HG03175 (cell line): ENCODE measurements around the gene GCNT2.
A peak's percentile ranks its signal among the peaks of the same experiment; 100 is the strongest.
"Not testable (repeated sequence)": the region's sequence is repeated elsewhere in the genome, so short reads cannot be mapped to it uniquely, and the experiment has no call there.

Source experiments
- ATAC-seq: cut with Tn5 transposase; IDR thresholded peaks from one replicate; pipeline ENCODE4 v1.9.1; 2021; ENCODE audit warnings: mild to moderate bottlenecking, moderate library complexity; ENCODE audit not compliant: unreplicated experiment

The GCNT2 gene

DNA sequence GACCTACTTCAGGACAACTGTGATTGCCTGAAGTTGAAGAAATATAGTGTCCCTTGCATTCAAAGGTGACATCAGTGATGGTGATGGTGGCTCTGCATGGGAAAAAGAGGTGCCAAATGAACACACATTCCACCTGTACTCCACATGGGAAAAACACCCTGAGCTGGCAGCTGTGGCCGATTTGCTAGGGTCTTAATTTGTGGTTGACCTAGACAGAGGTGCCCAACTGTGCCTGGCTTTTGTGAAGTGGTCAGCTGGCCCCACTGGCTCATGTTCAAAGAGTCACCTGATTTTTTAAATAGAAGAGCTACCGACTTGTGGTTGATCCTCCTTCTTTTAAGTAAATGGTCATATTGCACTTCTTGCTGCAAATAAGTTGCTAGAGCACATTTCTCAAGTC lies 7.6 kb upstream of the GCNT2 start:
- no peak for ATAC-seq

DNA sequence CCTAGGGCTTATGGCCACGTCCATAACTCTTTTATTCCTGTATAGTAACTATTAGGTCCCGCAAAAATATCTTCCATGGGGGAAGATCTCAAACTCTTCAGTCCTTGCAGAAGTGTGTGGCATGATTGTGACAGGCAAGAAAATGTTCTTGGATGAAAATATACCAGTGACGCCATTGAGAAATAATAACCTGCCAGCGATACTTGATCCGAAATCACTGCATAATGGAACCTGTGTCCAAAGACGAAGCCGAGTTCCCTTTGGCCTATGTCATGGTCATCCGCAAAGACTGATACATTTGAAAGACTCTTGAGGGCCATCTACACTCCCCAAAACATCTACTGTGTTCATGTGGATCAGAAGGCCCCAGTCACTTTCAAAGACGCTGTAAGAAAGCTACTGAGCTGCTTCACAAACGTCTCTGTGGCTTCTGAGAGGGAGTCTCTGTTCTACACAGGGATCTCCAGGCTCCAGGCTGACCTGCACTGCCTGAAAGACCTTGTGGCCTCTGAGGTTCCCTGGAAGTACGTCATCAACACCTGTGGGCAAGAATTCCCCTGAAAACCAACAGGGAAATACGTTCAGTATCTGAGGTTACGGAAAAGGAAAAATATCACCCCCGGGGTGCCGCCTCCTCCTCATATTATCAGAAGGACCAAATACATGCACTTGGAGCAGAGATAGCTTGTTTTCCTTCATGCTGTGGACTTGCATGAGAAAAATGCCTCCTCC lies 6.9 kb upstream of the GCNT2 start:
- ATAC-seq: no peak

DNA sequence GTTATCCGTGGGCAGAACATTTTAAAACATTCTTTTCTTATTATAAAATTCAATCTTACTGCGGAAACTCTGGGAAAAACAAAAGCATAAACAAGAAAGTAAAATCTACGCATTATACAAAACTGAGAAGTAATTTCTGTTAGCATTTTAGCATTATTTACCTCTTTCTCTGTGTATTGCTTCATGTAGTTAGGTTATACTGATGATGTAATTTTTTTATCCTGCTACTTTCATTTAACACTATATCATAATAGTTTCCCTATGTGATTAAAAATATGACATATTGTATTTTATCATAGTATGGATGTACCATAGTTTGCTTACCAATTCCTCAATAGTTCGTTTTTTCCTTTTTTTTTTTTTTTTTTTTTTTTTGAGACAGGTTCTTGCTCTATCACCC lies 4.2 kb upstream of the GCNT2 start:
- ATAC-seq: no peak

DNA sequence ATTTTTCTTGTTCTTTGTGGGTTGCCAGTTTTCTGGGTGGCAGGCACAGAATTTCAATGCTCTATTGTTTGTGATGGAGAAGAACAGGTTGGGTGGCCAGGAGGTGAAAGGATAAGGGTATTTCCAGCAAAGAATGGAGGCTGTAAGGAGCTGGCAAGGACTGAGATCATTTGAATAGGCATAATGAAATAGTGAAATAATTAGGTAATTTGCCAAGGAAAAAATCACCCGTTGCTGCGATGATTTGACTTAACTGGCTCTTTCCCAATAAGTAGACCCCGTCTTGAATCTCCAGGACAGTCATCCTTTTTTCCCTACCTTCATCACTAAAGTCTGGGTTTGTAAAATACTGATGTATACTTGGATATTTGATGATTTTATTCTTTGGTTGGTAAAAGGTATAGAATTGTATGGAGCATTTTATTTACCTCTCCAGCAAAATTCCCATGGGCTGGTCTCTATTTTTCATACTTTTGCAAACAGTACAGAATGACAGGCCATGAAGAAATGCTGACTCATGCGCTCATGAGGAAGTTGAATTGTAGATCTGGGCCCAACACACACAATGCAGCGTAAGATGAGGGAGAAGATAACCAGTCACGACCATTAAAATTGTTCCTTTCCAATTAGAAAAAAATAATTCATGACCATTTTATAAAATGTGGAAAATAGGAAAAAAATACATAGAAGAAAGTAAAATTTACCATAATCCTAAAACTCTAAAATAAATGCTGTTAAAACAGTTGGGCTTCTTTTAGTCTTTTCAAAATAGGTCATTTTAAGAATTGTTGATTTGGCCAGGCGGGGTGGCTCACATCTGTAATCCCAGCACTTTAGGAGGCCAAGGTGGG lies 2.4 kb upstream of the GCNT2 start:
- ATAC-seq: no peak

DNA sequence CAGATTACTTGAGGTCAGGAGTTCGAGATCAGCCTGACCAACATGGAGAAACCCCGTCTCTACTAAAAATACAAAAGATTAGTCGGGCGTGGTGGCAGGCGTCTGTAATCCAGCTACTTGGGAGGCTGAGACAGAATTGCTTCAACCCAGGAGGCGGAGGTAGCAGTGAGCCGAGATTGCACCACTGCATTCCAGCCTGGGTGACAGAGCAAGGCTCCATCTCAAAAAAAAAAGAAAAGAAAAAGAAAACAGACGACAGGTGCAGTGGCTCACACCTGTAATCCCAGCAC lies 1.8 kb upstream of the GCNT2 start:
- ATAC-seq: not testable (repeated sequence)

DNA sequence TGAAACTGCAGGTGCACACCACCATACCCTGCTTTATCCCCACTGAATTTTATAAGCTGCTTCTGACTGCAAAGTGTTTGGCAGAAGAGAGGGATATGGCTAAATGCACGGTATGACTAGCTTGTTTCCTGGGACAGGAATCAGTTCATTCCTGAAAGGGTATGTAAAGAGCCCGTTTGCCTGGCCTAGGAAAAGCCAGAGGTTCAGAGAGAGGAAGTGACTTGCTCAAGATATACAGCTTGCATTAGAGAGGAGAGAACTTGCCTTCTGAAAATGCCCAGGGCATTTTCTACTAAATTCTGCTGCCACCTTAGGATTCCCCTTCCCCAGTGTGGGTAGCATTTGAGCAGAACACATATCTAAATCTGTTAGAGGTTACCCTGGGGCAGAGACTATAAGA lies 683 bp upstream of the GCNT2 start:
- ATAC-seq: no peak

DNA sequence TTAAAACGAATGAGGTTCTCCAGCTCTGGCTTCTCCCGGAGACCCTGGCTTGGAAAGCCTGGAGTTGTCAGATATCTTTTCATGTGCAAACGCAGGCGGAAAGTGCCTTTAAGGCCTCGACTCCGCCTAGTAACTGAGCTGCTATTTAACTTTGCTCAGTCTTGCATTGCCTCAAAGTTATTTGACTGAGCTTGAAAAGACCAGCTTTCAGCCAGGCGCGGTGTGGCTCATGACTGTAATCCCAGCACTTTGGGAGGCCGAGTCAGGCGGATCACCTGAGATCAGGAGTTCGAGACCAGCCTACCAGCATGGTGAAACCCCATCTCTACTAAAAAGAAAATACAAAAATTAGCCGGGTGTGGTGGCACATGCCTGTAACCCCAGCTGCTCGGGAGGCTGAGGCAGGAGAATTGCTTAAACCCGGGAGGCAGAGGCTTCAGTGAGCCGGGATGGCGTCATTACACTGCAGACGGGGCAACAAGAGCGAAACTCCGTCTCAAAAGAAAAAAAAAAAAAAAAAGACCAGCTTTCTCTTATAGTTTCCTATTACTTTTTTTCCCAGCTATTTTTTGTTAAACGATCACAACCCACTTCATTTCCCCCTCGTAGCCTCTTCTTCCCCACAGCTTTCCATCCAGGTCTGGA lies 1.9 kb downstream of the GCNT2 start:
- ATAC-seq: no peak

DNA sequence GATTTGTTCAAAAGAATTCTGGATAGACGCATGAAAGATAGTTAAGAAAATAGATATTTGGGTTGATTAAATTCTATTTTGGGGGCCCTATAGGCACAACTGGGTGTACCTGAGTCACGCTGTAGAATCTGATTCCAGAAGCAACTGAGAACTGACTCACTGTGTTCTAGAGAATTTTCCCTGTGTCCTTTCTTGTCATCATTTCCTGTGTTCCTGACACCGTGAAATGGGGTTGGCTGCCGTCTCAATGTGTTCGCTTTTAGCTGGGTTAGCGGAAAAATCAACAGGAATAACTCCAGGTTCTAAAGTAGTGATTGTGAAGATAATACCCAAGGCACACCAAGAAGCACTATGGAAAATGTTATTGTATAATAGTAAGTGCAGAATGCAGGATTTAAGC lies 5.0 kb downstream of the GCNT2 start:
- no peak for ATAC-seq

DNA sequence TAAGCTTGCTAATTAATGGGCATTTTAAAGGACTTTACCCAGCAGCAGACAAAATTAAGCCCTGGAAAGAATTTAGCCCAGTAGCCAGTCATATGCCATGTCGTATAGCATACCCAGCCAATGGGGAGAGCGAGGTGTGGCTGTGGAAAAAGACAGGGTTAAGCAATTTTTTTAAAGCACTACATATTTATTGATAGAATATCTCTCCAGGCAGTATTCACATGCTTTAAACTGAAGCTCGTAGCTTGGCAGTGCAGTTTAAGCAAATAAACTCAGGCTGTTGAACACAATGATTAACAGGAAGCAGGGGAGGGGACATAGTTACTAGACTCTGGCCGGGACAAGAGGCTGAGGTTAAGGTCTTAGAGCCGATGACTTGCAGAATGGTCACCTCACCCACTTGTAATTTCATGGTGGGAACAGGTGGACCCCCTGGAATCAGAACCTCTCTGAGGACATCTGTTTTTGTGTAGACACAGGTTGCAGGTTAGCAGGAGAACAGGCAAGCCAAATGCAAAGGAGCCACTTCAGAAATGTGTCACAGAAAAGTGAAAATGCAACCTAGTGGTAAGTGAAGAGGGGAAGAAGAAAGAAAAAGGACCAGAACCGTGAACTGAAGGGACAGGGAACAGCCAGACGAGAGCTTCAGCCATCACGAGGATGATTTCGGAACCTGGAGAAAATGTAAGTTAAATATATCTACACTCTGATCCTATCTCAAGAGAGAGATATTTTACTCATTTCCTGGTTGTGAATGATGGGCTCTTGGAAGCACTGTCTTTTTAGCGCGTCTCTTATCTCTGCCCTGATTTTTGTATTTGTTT lies 7.2 kb downstream of the GCNT2 start:
- peak; percentile 60 for ATAC-seq

DNA sequence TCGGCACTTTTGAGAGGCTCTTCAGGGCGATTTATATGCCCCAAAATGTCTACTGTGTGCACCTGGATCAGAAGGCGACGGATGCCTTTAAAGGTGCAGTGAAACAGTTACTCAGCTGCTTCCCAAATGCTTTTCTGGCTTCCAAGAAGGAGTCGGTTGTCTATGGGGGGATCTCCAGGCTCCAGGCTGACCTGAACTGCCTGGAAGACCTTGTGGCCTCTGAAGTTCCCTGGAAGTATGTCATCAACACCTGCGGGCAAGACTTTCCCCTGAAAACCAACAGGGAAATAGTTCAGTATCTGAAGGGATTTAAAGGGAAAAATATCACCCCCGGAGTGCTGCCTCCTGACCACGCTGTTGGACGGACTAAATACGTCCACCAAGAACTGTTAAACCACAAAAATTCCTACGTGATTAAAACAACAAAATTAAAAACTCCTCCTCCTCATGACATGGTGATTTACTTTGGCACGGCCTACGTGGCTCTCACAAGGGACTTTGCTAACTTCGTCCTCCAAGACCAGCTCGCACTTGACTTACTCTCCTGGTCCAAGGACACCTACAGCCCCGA lies 8.2 kb downstream of the GCNT2 start:
- no peak for ATAC-seq

DNA sequence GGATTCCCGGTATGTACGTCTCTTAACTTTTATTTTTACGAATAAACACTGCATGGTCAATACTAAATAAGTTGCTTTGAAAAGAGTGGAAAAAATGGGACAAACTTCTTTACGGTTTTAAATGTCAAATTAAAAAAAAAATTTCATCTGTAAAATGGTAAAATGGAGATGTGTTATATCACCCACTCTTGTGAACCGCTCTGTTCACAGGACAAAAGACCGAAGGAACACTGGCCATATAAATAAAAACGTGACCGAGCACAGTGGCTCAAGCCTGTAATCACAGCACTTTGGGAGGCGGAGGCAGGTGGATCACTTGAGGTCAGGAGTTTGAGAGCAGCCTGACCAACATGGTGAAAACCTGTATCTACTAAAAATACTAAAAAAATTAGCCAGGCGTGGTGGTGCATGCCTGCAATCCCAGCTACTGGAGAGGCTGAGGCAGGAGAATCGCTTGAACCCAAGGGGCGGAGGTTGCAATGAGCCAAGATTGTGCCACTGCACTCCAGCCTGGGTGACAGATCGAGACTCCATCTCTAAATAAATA lies 8.8 kb downstream of the GCNT2 start:
- not testable (repeated sequence) for ATAC-seq

DNA sequence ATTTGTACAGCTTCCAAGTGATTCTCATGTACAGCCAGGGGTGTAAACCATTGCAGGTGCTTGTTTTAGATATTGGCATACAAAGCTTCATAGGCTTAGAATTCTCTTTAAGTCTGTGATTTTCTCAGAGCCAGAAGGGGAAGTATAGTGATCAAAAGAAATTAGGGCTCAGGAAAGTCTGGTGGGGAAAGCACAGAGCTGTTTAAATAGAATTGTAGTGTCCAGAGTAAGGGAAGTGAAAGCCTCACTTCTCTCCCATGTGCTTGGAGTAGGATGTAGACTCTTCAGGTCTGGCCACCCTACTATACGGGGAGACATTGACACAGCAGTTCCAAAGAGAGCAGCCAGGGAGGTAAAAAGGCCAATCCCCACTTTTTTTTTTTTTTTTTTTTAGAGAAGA lies 10.4 kb downstream of the GCNT2 start:
- no peak for ATAC-seq

DNA sequence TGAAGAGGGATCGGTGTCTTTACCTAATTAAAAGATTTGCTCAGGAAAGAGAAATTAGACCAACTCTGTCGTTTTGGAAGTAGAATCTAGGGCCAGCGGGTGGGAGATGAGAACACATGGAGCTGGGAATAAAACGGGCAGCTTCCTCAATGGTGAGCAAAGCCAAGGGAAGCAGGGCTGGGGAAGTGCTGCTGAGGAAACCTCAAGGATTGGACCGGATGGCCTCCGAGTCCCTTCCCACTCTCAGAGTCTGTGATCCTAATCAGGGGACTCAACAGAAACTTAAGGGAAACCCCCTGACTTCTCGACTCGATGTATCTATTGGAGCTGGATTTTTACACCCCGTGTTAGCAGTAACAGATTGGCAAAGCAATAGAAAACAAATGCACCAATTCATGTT lies 10.8 kb downstream of the GCNT2 start:
- no peak for ATAC-seq

DNA sequence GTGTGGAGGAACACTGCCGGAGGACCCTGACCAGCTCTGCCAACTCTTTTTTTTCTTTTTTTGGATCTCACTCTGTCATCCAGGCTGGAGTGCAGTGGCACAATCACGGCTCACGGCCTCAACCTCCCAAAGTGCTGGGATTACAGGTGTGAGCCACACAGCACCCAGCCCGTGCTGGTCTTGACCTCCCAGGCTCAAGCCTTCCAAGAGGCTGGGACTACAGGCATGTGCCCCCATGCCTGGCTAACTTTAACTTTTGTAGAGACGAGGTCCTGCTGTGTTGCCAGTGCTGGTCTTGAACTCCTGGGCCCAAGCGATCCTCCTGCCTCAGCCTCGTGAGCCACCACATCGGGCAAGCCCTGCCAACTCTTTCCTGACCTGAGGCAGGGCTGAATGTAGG lies 11.2 kb downstream of the GCNT2 start:
- ATAC-seq: no peak

DNA sequence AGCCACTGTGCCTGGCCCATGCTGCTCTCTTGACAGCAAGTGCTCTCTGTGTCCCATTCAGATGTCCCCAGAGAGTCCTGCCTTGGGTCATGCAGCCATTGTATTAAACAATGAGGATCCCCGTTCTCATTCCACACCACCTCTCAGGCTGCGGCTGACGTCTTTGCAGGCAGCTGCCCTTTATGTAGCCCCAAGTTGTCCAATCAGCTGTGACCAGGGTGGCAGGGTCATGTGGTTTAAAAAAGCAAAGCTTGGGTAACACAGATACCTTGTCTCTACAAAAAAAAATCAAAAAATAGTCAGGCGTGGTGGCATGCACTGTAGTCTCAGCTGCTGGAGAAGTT lies 13.2 kb downstream of the GCNT2 start:
- peak; percentile 10 for ATAC-seq

DNA sequence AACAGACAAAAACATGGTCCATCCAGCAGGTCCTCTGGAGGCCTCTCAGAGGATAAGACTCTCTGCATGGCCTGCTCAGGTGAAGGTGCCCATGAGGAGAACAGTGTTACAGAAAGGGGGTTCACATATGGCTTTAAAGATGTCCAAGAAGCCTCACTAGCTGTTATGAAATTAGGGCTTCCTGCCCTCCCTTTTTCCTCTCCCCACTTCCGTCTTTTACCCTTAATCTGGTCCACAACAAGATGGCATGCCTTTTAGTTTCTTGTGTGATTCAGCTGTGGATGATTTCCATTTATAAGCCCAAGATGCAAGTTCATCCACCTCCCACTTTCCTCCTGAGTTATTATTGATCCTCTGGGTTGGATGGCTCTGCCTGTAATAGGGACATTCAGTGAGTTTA lies 14.0 kb downstream of the GCNT2 start:
- ATAC-seq: no peak

DNA sequence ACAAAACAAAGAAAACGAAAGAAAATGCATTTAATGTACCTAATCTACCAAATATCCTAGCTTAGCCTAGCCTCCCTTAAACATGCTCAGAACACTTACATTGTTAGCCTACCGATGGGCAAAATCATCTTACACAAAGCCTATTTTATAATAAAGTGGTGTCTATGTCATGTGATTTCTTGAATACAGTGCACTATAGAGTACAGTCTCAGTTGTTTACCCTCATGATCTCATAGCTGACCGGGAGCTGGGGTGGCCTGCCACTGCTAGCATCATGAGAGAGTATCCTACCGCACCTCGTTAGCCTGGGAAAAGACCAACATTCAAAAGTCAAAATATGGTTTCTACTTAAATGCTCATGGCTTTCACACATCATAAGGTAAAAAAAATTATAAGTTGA lies 16.6 kb downstream of the GCNT2 start:
- no peak for ATAC-seq

DNA sequence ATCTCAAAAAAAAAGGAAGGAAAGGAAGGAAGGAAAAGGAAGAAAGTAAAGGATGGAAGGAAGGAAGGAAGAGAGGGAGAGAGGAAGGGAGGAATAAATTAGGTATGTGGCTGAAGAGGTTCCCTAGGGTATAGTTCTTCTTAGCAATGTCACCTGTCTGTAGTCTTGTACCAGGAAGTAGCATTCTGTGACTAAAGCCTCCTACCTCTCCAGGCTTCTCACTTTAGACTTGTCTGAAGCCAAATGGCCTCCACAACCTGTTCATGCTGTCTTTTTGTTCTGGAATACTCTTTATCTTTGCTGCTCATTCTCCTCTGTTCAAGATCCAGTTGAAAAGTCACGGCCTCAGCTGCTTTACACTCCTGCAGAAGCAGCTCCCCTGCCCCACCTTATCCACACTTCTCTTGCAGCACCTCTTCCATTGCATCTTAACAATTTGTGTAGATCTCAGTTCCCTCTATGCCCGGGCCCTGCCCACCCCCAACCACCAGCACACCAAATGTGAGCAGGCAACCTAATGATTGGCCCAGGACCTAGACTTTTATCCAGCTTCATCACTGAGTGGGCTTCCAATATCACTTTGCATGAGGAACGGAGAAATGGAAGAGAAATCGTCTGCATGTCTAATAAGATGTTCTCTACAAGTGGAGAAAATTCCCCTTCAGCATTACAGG lies 19.1 kb downstream of the GCNT2 start:
- ATAC-seq: no peak

DNA sequence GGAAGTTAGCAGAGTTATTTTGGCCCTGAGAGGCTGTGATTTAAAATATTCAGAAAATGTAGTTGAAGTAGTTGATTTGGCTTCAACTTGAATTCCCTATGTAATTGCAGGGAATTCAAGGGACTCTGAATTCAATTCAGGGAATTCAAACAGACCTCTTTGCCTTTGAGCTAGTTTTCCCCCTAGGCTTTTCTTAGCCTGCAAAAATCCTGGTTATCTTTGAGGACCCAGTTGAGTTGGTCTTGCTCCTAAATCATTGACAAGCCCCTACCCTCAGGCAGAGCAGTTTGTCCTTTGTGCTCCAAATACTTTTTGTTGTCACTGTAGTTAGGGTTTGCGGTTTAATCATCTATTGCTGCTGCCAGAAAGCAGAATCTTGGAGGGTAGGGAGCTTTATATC lies 20.4 kb downstream of the GCNT2 start:
- ATAC-seq: no peak

DNA sequence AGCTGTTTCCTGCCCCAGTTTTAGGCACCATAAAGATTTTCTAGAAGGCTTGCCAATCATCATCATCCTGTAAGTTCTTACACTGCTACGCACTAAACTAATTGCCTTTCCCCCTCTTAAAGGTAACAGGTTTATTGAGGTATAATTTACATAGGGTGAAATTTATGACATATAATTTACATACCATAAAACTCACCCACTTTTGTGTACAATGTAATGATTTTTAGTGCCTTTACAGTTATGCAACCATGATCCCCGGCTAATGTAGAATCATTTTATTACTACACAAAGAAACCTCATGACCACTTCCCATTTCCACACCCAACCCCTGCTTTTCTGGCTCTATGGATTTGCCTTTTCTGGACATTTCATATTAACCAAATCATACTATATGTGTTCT lies 21.1 kb downstream of the GCNT2 start:
- ATAC-seq: no peak
